ENCODE measurements around the gene GALK1.

GRCh38 chr17:75758131-75758905 lies 6.7 kb downstream of the GALK1 start:
- TF ChIP-seq CTCF (IDR thresholded peaks at IDR 0.05) (no peak), POLR2AphosphoS5 (IDR thresholded peaks at IDR 0.05) (no peak)

All from gastroesophageal sphincter (tissue), 3 donors.